ENCODE measurements around the gene SPTLC2. TPM values are rescaled to one million over a fixed set of nuclear protein-coding genes. Genes with fewer than 3 reads are reported as not detected.

SPTLC2 gene
- total RNA-seq, 1 donor, result 36.7 TPM

DNA sequence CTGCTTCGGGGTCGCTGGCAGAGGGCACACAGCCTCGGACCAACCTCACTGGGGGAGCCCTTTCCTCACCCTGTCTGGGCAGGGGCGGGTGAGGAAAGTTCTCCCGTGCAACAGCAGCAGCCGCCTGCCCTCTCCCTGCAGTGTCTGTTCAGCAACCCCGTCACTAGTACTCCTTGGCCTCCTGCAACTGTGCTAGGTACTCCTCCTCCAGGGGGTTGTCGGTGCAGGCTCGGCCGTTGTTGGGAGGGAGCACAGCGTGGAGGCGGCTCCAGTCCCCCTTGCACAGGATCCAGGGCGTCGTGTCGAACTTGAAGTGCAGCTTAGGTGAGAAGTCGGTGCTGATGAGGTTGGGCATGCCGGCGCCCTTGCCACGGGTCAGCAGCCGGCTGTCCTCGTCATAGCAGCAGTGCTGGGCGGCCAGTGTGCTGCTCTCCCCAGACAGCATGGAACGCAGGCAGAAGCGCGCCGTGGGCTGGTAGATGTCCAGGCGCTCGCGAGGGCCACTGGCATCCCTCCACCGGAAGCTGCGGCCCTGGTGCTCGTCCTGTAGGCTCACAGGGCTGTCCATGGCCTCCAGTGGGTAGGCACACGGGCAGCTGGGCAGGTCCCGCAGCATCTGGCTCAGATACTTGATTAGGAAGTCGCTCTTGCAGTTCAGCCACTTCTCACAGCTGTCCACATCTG lies 140.9 kb downstream of the SPTLC2 start:
- TF ChIP-seq, protein P1, sequence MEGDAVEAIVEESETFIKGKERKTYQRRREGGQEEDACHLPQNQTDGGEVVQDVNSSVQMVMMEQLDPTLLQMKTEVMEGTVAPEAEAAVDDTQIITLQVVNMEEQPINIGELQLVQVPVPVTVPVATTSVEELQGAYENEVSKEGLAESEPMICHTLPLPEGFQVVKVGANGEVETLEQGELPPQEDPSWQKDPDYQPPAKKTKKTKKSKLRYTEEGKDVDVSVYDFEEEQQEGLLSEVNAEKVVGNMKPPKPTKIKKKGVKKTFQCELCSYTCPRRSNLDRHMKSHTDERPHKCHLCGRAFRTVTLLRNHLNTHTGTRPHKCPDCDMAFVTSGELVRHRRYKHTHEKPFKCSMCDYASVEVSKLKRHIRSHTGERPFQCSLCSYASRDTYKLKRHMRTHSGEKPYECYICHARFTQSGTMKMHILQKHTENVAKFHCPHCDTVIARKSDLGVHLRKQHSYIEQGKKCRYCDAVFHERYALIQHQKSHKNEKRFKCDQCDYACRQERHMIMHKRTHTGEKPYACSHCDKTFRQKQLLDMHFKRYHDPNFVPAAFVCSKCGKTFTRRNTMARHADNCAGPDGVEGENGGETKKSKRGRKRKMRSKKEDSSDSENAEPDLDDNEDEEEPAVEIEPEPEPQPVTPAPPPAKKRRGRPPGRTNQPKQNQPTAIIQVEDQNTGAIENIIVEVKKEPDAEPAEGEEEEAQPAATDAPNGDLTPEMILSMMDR (IDR thresholded peaks at IDR 0.05; ENCODE audit: insufficient read depth, low read length), result no peak
- no peak for DNase-seq (ENCODE audit: low read depth)

DNA sequence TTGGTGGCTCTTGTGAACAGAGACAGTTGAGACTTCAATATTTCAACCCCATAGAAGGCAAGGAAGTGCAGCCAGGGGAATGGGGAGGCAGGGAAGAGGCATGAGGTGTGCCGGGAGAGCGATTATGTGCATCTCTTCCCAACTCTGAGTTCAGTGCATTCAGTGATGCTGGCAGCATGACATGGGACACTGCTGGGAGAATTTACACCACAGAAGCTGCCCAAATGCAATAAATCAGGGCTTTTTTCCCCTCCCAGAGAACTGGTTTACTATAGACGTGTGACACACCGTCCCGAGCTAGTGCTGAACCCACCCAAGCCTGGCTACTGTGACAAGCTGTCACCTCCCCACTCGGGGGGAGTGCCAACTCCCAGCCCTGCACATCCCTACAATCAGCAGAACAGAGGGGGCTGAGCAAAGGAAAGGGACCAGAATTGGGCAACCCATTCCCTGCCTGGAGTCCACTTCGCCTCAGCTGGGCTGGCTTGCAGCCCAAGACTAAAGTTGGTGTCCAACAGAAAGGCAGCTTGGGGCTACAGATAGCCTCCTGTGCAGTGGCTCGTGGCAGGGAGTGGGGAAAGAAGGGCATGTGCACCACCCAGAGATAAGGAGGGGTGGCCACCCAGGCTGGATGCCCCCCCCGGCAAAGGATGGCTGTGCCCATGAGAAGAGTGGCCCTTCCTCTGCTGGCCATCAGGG lies 141.8 kb downstream of the SPTLC2 start:
- DNase-seq (ENCODE audit: low read depth), result peak; percentile 24
- H3K4me3 ChIP-seq (ENCODE audit: low read depth, low read length), result no peak overlapping the region
- TF ChIP-seq, protein P1 (IDR thresholded peaks at IDR 0.05; ENCODE audit: insufficient read depth, low read length), result no peak

More for the DNA sequence above, 140.9 kb downstream of the SPTLC2 start:
- H3K4me3 ChIP-seq (ENCODE audit: low read depth, low read length), result no peak overlapping the region

DNA sequence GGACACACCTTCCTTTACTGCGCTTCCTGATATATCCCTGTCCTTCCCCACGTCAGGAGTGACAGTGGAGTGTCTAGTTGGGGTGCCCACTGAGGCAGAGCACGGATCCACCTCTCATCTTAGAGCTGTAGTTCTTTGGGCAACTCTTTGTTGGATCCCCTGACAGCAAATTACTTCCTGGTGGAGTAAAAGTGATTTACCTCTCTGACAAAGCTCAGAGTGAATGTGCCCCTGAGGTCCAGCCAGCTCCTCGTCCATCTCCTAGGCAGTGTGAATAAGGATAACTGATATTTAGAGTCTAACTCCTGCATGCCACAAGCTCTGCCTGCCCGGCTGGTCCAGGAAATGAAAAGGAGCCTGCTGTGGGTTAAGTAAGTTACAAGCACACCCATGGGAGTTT lies 142.5 kb downstream of the SPTLC2 start:
- TF ChIP-seq, protein P1 (IDR thresholded peaks at IDR 0.05; ENCODE audit: insufficient read depth, low read length), result no peak
- no peak overlapping the region for H3K4me3 ChIP-seq (ENCODE audit: low read depth, low read length)
- no peak for DNase-seq (ENCODE audit: low read depth)

DNA sequence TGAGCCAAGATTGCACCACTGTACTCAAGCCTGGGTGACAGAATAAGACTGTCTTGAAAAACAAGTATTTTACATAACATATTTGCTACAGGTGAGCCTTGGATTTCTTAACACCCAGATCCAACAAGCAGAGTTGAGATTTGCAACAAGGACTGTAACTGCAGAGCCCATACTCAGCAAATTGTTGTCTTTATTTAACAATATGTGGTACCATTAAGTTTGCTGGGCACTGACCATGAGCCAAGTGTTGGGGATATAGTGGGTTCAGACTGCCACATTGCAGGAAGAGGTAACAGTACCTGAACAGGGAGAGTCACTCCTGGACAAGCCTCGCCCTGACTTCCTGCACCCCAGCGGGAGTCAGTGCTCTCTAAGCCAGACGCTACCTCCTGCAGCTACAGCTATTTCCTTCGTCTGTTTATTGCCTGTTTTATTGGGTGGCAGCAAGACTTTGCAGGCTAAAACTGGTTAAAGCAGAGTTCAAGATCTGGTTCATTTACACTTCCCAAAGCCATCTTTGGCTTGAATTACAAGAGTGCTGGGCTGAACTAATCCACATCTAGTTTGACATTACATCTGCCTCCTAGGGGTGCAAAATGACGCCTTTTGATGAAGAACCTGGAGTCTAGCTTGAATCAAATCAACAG lies 146.1 kb downstream of the SPTLC2 start:
- DNase-seq (ENCODE audit: low read depth), result no peak
- TF ChIP-seq, protein P1 (IDR thresholded peaks at IDR 0.05; ENCODE audit: insufficient read depth, low read length), result no peak
- H3K4me3 ChIP-seq (ENCODE audit: low read depth, low read length), result no peak overlapping the region

DNA sequence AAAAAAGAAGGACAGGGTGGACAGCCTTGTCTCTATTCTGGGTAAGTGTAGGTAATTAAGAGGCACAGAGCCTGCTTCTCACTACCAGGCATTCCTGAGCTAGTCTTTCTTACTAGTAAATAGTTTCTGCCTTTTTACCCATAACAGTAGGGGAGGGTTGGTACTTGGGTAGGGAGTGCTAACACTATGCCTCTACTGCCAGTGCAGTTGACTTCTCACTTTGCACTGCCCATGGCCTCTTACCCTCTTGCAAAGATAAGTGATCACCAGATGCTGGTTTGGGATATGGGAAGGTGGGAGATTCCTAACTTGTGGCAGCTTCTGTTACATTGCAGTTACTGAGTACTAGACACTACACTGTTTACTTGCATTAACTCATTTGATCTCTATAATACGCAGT lies 146.9 kb downstream of the SPTLC2 start:
- no peak overlapping the region for H3K4me3 ChIP-seq (ENCODE audit: low read depth, low read length)
- TF ChIP-seq, protein P1 (IDR thresholded peaks at IDR 0.05; ENCODE audit: insufficient read depth, low read length), result no peak
- no peak for DNase-seq (ENCODE audit: low read depth)

DNA sequence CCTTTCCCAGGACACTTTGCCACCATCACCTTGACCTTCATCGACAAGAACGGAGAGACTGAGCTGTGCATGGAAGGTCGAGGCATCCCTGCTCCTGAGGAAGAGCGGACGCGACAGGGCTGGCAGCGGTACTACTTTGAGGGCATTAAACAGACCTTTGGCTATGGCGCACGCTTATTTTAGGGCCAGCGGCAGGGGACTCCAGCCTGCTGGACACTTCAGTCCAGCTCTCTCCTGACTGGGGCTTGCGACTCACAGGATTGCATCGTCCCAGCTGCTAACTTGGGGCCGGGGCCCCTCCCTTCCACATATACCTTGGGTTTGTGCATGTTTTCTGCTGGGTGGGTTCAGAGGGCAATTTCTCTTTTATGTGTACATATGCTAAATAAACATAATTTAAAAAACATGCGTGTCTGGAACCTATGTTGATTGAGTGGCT lies 147.4 kb downstream of the SPTLC2 start:
- no peak for DNase-seq (ENCODE audit: low read depth)
- no peak overlapping the region for H3K4me3 ChIP-seq (ENCODE audit: low read depth, low read length)
- TF ChIP-seq, protein P1 (IDR thresholded peaks at IDR 0.05; ENCODE audit: insufficient read depth, low read length), result no peak

Data from fibroblast of the aortic adventitia (primary cell).